ENCODE results near the gene TRABD2B.
A peak's percentile ranks its signal among the peaks of the same experiment; 100 is the strongest.

The TRABD2B gene

GRCh38 chr1:47908258-47908657 lies 88.9 kb downstream of the TRABD2B start:
- DNase-seq (ENCODE audit: low read depth): no peak

GRCh38 chr1:47907177-47907528 lies 90.0 kb downstream of the TRABD2B start:
- DNase-seq (ENCODE audit: low read depth): no peak

GRCh38 chr1:47906527-47907176 lies 90.5 kb downstream of the TRABD2B start:
- no peak for DNase-seq (ENCODE audit: low read depth)

GRCh38 chr1:47906009-47906432 lies 91.2 kb downstream of the TRABD2B start:
- no peak for DNase-seq (ENCODE audit: low read depth)

- no peak for DNase-seq (ENCODE audit: low read depth)
Measured at GRCh38 chr1:47903723-47904122, 93.5 kb downstream of the TRABD2B start.

GRCh38 chr1:47901001-47901575 lies 96.1 kb downstream of the TRABD2B start:
- DNase-seq (ENCODE audit: low read depth): no peak

GRCh38 chr1:47898133-47898845 lies 98.9 kb downstream of the TRABD2B start:
- no peak for DNase-seq (ENCODE audit: low read depth)

GRCh38 chr1:47895279-47896125 lies 101.7 kb downstream of the TRABD2B start:
- no peak for DNase-seq (ENCODE audit: low read depth)

- DNase-seq (ENCODE audit: low read depth): peak; percentile 35
Measured at GRCh38 chr1:47894410-47895278, 102.5 kb downstream of the TRABD2B start.

GRCh38 chr1:47893412-47893811 lies 103.8 kb downstream of the TRABD2B start:
- no peak for DNase-seq (ENCODE audit: low read depth)

- no peak for DNase-seq (ENCODE audit: low read depth)
Measured at GRCh38 chr1:47890779-47891178, 106.4 kb downstream of the TRABD2B start.

GRCh38 chr1:47888294-47888629 lies 108.9 kb downstream of the TRABD2B start:
- DNase-seq (ENCODE audit: low read depth): no peak

GRCh38 chr1:47887475-47888293 lies 109.5 kb downstream of the TRABD2B start:
- no peak for DNase-seq (ENCODE audit: low read depth)

- no peak for DNase-seq (ENCODE audit: low read depth)
Measured at GRCh38 chr1:47887060-47887459, 110.1 kb downstream of the TRABD2B start.

GRCh38 chr1:47886141-47886540 lies 111.0 kb downstream of the TRABD2B start:
- DNase-seq (ENCODE audit: low read depth): no peak

GRCh38 chr1:47885062-47885830 lies 111.9 kb downstream of the TRABD2B start:
- DNase-seq (ENCODE audit: low read depth): no peak

GRCh38 chr1:47883963-47884362 lies 113.2 kb downstream of the TRABD2B start:
- DNase-seq (ENCODE audit: low read depth): no peak

- no peak for DNase-seq (ENCODE audit: low read depth)
Measured at GRCh38 chr1:47881505-47882442, 115.4 kb downstream of the TRABD2B start.

GRCh38 chr1:47876587-47876963 lies 120.6 kb downstream of the TRABD2B start:
- DNase-seq (ENCODE audit: low read depth): no peak
